Medulla oblongata (tissue), 1 donor: ENCODE results near the gene CLDN17.

Experiments
- DNase-seq: peaks from one replicate; pipeline ENCODE4 v3.0.0-alpha.2; 2015; ENCODE audit errors: extremely low spot score

CLDN17 gene

DNA sequence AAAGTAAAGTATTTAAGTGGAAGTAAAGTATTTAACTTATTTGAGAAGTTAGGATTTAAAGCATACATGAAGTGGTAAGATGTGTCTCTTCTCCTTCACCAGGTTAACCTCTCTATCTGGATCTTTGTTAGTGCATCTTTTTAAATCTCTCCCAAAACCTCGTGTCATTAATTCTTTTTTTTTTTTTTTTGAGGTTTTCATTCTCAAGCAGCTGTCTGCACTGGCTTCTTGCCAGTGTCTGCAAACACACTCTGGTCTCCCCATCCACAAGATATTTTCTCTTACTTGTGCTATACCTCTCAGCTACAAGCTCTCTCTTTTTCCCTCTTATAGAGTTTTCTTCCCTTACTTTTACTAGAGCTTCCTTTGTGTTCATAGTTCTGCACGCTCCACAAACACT is 49.0 kb downstream of the CLDN17 start:
- DNase-seq = no peak

DNA sequence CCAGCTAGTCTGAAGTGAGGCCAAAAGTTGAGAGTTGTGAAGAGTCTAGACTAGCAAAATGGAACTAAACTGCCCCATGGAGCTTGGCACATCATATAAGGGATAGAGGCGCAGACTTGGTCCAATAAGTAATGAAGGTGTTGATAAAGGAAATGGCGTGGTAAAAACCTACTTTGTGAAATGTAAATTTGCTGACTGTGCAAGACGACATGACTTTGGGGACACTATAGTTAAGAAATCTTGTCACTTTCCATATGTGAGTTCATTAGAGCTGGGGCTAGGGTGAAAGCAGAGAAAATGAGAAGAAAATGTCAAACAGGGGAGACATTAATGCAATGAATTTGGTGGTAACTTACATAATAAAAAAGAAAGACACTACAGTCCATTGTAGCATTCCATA is 50.1 kb downstream of the CLDN17 start:
- no peak for DNase-seq
